ENCODE results near the gene ANKRD23. TPM values are rescaled to one million over a fixed set of nuclear protein-coding genes. Genes with fewer than 3 reads are reported as not detected.

ANKRD23 gene
- total RNA-seq, 1 donor from 2014 or later = 5.7 TPM

DNA sequence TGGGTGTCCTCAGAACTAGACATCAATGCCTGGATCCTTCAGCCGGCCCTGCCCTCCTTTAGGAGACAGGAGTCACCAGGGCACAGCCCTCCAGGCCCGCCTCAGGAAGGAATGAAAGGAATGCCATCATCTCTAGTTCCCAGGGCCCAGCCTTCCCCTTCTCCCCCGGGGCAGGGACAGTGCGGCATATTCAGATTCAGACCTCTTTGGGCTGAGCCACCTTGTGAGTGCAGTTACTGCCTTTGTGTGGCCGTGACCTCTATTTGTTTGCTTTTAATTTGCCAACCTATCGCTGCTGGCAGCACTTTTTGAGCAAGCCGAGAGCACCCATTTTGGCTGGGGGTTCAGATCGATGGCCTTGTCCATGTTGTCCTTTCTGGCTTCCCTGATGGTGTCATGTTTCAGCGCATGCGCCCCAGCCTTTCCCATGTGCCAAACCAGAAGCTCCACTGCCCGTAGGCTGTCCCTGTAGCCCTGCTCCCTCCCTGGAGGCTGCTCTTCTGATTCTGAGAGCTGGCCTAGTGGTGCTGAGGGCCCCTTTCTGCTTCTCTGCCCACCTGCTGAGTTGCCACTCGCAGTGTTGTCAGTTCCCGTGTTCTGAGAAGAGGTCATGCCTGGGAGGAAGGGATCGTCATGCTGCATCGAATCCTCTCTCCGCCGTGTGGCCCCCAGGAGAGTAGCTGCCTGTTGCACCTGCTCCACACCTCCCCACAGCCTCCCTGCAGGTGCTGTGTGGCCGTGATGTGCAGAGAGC lies 10.9 kb downstream of the ANKRD23 start:
- Mint-ChIP-seq H3K27ac (ENCODE audit: unreplicated experiment) (peak overlapping the region; percentile 68), H3K4me1 (ENCODE audit: unreplicated experiment) (peaks cover 11% of the 10 kb centered on the region), H3K9me3 (ENCODE audit: unreplicated experiment) (no peaks in the 10 kb centered on the region), H3K36me3 (ENCODE audit: unreplicated experiment) (peaks cover 17% of the 10 kb centered on the region), H3K4me3 (ENCODE audit: unreplicated experiment) (no peak overlapping the region), H3K27me3 (ENCODE audit: unreplicated experiment) (no peaks in the 10 kb centered on the region)
- TF ChIP-seq CTCF (IDR thresholded peaks at IDR 0.05) = no peak
- DNase-seq (ENCODE audit: extremely low spot score, unreplicated experiment) = no peak

DNA sequence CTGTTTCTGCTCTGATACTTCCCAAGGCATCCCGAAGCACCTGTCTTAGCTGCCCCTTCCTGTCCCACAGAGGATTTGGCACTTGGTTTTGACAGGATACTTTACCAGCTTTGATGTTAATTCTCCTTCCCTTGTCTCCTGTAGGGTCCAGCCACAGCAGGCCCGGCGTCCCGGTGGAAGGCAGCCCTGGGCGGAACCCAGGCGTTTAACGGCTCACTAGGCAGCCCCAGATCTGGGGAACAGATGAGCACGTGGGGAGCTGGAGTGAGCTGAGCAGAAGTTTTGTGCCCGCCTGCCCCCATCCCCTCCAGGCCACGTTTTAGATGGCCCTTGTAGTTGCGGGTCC lies 11.4 kb downstream of the ANKRD23 start:
- peaks cover 11% of the 10 kb centered on the region for H3K4me1 Mint-ChIP-seq (ENCODE audit: unreplicated experiment)
- no peak for TF ChIP-seq CTCF (IDR thresholded peaks at IDR 0.05)
- peaks cover 17% of the 10 kb centered on the region for H3K36me3 Mint-ChIP-seq (ENCODE audit: unreplicated experiment)
- no peak overlapping the region for H3K4me3 Mint-ChIP-seq (ENCODE audit: unreplicated experiment)
- no peaks in the 10 kb centered on the region for H3K27me3 Mint-ChIP-seq (ENCODE audit: unreplicated experiment)
- no peak overlapping the region for H3K27ac Mint-ChIP-seq (ENCODE audit: unreplicated experiment)
- no peaks in the 10 kb centered on the region for H3K9me3 Mint-ChIP-seq (ENCODE audit: unreplicated experiment)
- no peak for DNase-seq (ENCODE audit: extremely low spot score, unreplicated experiment)

DNA sequence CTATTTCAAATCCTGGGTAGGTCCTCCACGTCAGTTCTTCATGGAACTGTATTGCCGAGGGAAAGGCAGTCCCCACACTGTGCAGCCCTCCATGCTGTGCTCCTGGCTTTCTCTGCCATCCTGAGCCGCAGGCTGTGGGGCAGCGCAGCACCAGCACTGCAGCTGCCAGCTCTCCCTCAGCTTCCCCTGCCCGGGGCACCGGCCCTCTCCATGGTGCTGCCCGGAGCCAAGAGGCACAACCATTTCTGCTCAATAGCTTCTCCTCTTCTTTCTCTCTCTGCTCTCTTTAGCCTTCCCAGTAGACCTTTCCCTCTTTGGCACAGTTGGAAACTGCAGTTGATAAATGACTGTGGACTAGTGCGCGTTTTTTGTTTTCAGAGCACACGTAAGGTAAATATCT lies 12.1 kb downstream of the ANKRD23 start:
- TF ChIP-seq CTCF (IDR thresholded peaks at IDR 0.05) = no peak

DNA sequence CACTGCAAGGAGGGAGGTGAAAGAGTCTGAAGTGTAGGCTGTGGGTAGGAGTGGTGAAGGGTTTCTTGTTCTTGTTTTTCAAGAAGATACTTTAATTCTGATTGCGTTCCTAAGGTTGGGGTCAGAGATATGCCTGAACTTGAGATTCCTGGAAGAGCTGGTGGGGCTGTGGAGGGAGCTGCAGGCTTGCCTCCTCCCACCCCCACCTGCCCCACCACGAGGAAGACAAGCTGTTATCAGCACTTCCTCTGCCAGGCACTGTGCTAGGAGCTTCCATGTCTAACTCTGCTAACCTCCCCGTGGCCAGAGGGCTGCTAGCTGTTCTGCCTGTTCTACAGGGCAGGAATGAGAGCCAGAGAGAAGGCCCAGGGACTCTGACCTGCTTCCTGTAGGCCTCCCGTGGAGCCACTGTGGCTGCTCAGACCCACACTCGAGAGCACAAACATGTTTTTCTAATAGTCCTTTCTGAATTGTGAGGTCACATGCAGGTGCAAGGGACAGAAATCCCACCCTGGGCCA lies 13.7 kb downstream of the ANKRD23 start:
- no peaks in the 10 kb centered on the region for H3K27me3 Mint-ChIP-seq (ENCODE audit: unreplicated experiment)
- no peaks in the 10 kb centered on the region for H3K9me3 Mint-ChIP-seq (ENCODE audit: unreplicated experiment)
- TF ChIP-seq CTCF (IDR thresholded peaks at IDR 0.05) = no peak
- H3K4me1 Mint-ChIP-seq (ENCODE audit: unreplicated experiment) = peaks cover 11% of the 10 kb centered on the region
- H3K36me3 Mint-ChIP-seq (ENCODE audit: unreplicated experiment) = peaks cover 17% of the 10 kb centered on the region
- H3K27ac Mint-ChIP-seq (ENCODE audit: unreplicated experiment) = no peak overlapping the region
- no peak for DNase-seq (ENCODE audit: extremely low spot score, unreplicated experiment)
- no peak overlapping the region for H3K4me3 Mint-ChIP-seq (ENCODE audit: unreplicated experiment)

More for the DNA sequence above, 12.1 kb downstream of the ANKRD23 start:
- Mint-ChIP-seq H3K36me3 (ENCODE audit: unreplicated experiment) (peaks cover 17% of the 10 kb centered on the region), H3K9me3 (ENCODE audit: unreplicated experiment) (no peaks in the 10 kb centered on the region), H3K4me1 (ENCODE audit: unreplicated experiment) (peaks cover 11% of the 10 kb centered on the region), H3K4me3 (ENCODE audit: unreplicated experiment) (no peak overlapping the region), H3K27ac (ENCODE audit: unreplicated experiment) (no peak overlapping the region), H3K27me3 (ENCODE audit: unreplicated experiment) (no peaks in the 10 kb centered on the region)
- DNase-seq (ENCODE audit: extremely low spot score, unreplicated experiment) = no peak

- Mint-ChIP-seq H3K9me3 (ENCODE audit: unreplicated experiment) (no peaks in the 10 kb centered on the region), H3K27me3 (ENCODE audit: unreplicated experiment) (no peaks in the 10 kb centered on the region), H3K4me1 (ENCODE audit: unreplicated experiment) (peaks cover 14% of the 10 kb centered on the region), H3K36me3 (ENCODE audit: unreplicated experiment) (peaks cover 17% of the 10 kb centered on the region), H3K4me3 (ENCODE audit: unreplicated experiment) (no peak overlapping the region), H3K27ac (ENCODE audit: unreplicated experiment) (no peak overlapping the region)
- TF ChIP-seq CTCF (IDR thresholded peaks at IDR 0.05) = no peak
- DNase-seq (ENCODE audit: extremely low spot score, unreplicated experiment) = no peak
These were observed 14.9 kb downstream of the ANKRD23 start for GRCh38 chr2:96828874-96829273.
